ENCODE results near the gene SORCS2.

- no peak for TF ChIP-seq EP300 (IDR thresholded peaks at IDR 0.05; ENCODE audit: borderline replicate concordance)
- no peak for TF ChIP-seq USF1 (IDR thresholded peaks at IDR 0.05)
- TF ChIP-seq CREB1 (IDR thresholded peaks at IDR 0.05; ENCODE audit: low read depth) = no peak
- TF ChIP-seq TCF12 (IDR thresholded peaks at IDR 0.05; ENCODE audit: low read depth) = no peak
- TF ChIP-seq REST (IDR thresholded peaks at IDR 0.05; ENCODE audit: low read depth) = no peak
- TF ChIP-seq RAD21 (IDR thresholded peaks at IDR 0.05; ENCODE audit: low read depth) = no peak
- no peak for TF ChIP-seq CEBPB (IDR thresholded peaks at IDR 0.05)
- no peak for TF ChIP-seq MAX (IDR thresholded peaks at IDR 0.05)
- no peak for TF ChIP-seq FOXM1 (IDR thresholded peaks at IDR 0.05; ENCODE audit: borderline replicate concordance, low read depth)
- no peak for TF ChIP-seq ZBTB7A (IDR thresholded peaks at IDR 0.05; ENCODE audit: low read depth)
- TF ChIP-seq YY1 (IDR thresholded peaks at IDR 0.05; ENCODE audit: low read depth) = no peak
- no peak for TF ChIP-seq TAF1 (IDR thresholded peaks at IDR 0.05; ENCODE audit: low read depth)
- TF ChIP-seq NFIC (IDR thresholded peaks at IDR 0.05) = no peak
Measured at GRCh38 chr4:7746351-7747061, 554.2 kb downstream of the SORCS2 start.

Measured in Ishikawa (cell line).